CD8-positive, alpha-beta memory T cell (primary cell): Measurements from ENCODE around the gene CELF2. TPM values are rescaled to one million over a fixed set of nuclear protein-coding genes. Genes with fewer than 3 reads are reported as not detected.
"Not testable (repeated sequence)": the region's sequence is repeated elsewhere in the genome, so short reads cannot be mapped to it uniquely, and the experiment has no call there.

ENCODE experiments used
- CTCF ChIA-PET: fragments of 350-600 bp; sonication (Branson Sonifier 250); formaldehyde crosslinking; loops from one replicate; lab custom pipeline; 2021; ENCODE audit warnings: antibody characterized with exemption; lab: Charles Lee
- POLR2A ChIA-PET: fragments of 350-600 bp; sonication (Branson Sonifier 250); formaldehyde crosslinking; loops from one replicate; lab custom pipeline; 2021; ENCODE audit warnings: antibody characterized with exemption; lab: Charles Lee
- DNase-seq, 5 donors: peaks; one replicate each; pipeline versions ENCODE4 v3.0.0 to v3.0.0-alpha.2; 2020 to 2022; ENCODE audit warnings: mixed read lengths in 1 of 5
- H3K27ac ChIP-seq: one replicate; pipeline ENCODE4 v1.7.0; 2013; ENCODE audit warnings: low read depth, mild to moderate bottlenecking, low read length, moderate library complexity
- H3K27me3 ChIP-seq: 2 replicates; pipeline ENCODE4 v1.7.0; 2013; ENCODE audit warnings: low read length, mild to moderate bottlenecking; ENCODE audit not compliant: insufficient read depth, poor library complexity, severe bottlenecking
- H3K36me3 ChIP-seq: 2 replicates; pipeline ENCODE4 v1.7.0; 2013; ENCODE audit warnings: mild to moderate bottlenecking, low read length, moderate library complexity; ENCODE audit not compliant: insufficient read depth
- H3K4me1 ChIP-seq: 2 replicates; pipeline ENCODE4 v1.7.0; 2013; ENCODE audit warnings: mild to moderate bottlenecking, low read length, moderate library complexity; ENCODE audit not compliant: insufficient read depth
- H3K4me3 ChIP-seq: 2 replicates; pipeline ENCODE4 v1.7.0; 2013; ENCODE audit warnings: mild to moderate bottlenecking, low read length
- H3K9me3 ChIP-seq: 2 replicates; pipeline ENCODE4 v1.7.0; 2013; ENCODE audit warnings: mild to moderate bottlenecking, low read length
- H3K27ac Mint-ChIP-seq, 8 donors: one replicate each; pipeline ENCODE4 v1.8.0; 2020 to 2021; ENCODE audit warnings: mixed read lengths in 8 of 8, mild to moderate bottlenecking in 6 of 8, inconsistent platforms in 3 of 8, moderate library complexity in 3 of 8
- H3K27me3 Mint-ChIP-seq, 2 donors: one replicate each; pipeline ENCODE4 v1.8.0; 2020 to 2021; ENCODE audit warnings: mixed read lengths in 2 of 2, mild to moderate bottlenecking in 1 of 2, moderate library complexity in 1 of 2
- H3K36me3 Mint-ChIP-seq, 3 donors: one replicate each; pipeline ENCODE4 v1.8.0; 2020 to 2021; ENCODE audit warnings: mixed read lengths in 3 of 3, inconsistent platforms in 1 of 3, mild to moderate bottlenecking in 1 of 3
- H3K4me1 Mint-ChIP-seq, 3 donors: one replicate each; pipeline ENCODE4 v1.8.0; 2020 to 2021; ENCODE audit warnings: mixed read lengths in 3 of 3, inconsistent platforms in 1 of 3, mild to moderate bottlenecking in 1 of 3
- H3K4me3 Mint-ChIP-seq, 7 donors: one replicate each; pipeline ENCODE4 v1.8.0; 2020 to 2021; ENCODE audit warnings: mixed read lengths in 7 of 7, mild to moderate bottlenecking in 6 of 7, moderate library complexity in 4 of 7, inconsistent platforms in 2 of 7
- H3K9me3 Mint-ChIP-seq, 5 donors: one replicate each; pipeline ENCODE4 v1.8.0; 2020 to 2022; ENCODE audit warnings: mixed read lengths in 5 of 5, mild to moderate bottlenecking in 3 of 5, moderate library complexity in 2 of 5, inconsistent platforms in 1 of 5
- polyA plus RNA-seq: library from polyadenylated mRNA; unstranded; fragments of 300-500 nt; fragmentation: Illumina TruSeq; gene quantifications from one replicate; pipeline ENCODE4 v1.2.3, GENCODE V29; 2021
- total RNA-seq, 2 experiments: library from RNA; stranded (reverse); gene quantifications; one replicate each; pipeline ENCODE4 v1.2.3, GENCODE V29; 2021

CELF2 gene
- total and polyA plus RNA-seq, 3 experiments from 2014 or later, result 154 to 166 (median 155) TPM

GRCh38 chr10:10995120-10995519 is 22.6 kb upstream of the CELF2 start:
- peaks cover 0 to 6% (median 0%) of the 10 kb centered on the region in 5 donors for H3K9me3 Mint-ChIP-seq
- Histone ChIP-seq H3K27me3 (no peaks in the 10 kb centered on the region), H3K9me3 (no peaks in the 10 kb centered on the region), H3K4me3 (no peak overlapping the region), H3K36me3 (no peaks in the 10 kb centered on the region), H3K27ac (no peak overlapping the region), H3K4me1 (no peaks in the 10 kb centered on the region)
- no peak overlapping the region for H3K27ac Mint-ChIP-seq
- CTCF ChIA-PET, result interaction anchor here (1.1 kb wide), 1 partner anchor 8 kb away, joined by 3 read pairs; no protein-coding TSS in a partner anchor
- H3K36me3 Mint-ChIP-seq, result peaks cover 0 to 5% (median 0%) of the 10 kb centered on the region in 3 donors
- no peaks in the 10 kb centered on the region for H3K4me1 Mint-ChIP-seq
- peaks cover 14 to 67% of the 10 kb centered on the region in 2 donors for H3K27me3 Mint-ChIP-seq
- POLR2A ChIA-PET, result no interaction called here
- DNase-seq, result no peak
- H3K4me3 Mint-ChIP-seq, result no peak overlapping the region

- H3K4me1 Mint-ChIP-seq, result no peaks in the 10 kb centered on the region
- peaks cover 0 to 5% (median 0%) of the 10 kb centered on the region in 3 donors for H3K36me3 Mint-ChIP-seq
- Histone ChIP-seq H3K4me3 (no peak overlapping the region), H3K4me1 (no peaks in the 10 kb centered on the region), H3K9me3 (no peaks in the 10 kb centered on the region), H3K36me3 (no peaks in the 10 kb centered on the region), H3K27ac (no peak overlapping the region), H3K27me3 (no peaks in the 10 kb centered on the region)
- CTCF ChIA-PET, result no interaction called here
- POLR2A ChIA-PET, result no interaction called here
- H3K27ac Mint-ChIP-seq, result no peak overlapping the region
- peaks cover 7 to 55% of the 10 kb centered on the region in 2 donors for H3K27me3 Mint-ChIP-seq
- peaks cover 0 to 6% (median 0%) of the 10 kb centered on the region in 5 donors for H3K9me3 Mint-ChIP-seq
- no peak overlapping the region for H3K4me3 Mint-ChIP-seq
- DNase-seq, result no peak
These were observed 20.6 kb upstream of the CELF2 start for GRCh38 chr10:10996966-10997620.

DNA sequence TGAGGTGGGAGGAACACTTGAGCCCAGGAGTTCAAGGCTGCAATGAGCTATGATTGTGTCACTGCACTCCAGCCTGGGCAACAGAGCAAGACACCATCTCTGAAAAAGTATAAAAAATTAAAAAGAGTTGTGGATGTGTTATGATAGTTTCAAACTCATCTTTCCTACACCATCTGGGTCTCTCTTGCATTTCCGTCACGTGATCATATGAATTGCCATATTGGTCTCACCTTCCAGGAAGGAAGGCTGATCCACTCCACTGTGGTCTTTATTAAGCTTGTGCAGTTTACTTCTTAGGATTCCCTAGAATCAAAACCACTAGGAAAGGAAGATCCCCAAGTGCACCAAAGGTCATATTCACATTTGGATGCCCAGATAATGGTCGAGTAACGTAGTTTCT is 18.2 kb upstream of the CELF2 start:
- CTCF ChIA-PET, H3K4me3 ChIP-seq, H3K4me1 Mint-ChIP-seq, H3K27ac ChIP-seq, DNase-seq, H3K36me3 ChIP-seq, H3K27ac Mint-ChIP-seq, H3K9me3 Mint-ChIP-seq, POLR2A ChIA-PET, H3K27me3 ChIP-seq, H3K4me1 ChIP-seq, H3K36me3 Mint-ChIP-seq, H3K4me3 Mint-ChIP-seq, H3K9me3 ChIP-seq: not testable (repeated sequence)
- H3K27me3 Mint-ChIP-seq, result peaks cover 7 to 54% of the 10 kb centered on the region in 2 donors

GRCh38 chr10:11002485-11002884 is 15.2 kb upstream of the CELF2 start:
- Histone ChIP-seq H3K27me3 (no peaks in the 10 kb centered on the region), H3K27ac (no peak overlapping the region), H3K36me3 (no peaks in the 10 kb centered on the region), H3K4me3 (no peak overlapping the region), H3K4me1 (no peaks in the 10 kb centered on the region), H3K9me3 (no peaks in the 10 kb centered on the region)
- Mint-ChIP-seq H3K27me3 (peaks cover 7 to 51% of the 10 kb centered on the region in 2 donors), H3K4me1 (no peaks in the 10 kb centered on the region), H3K4me3 (no peak overlapping the region), H3K27ac (no peak overlapping the region), H3K36me3 (peaks cover 0 to 5% (median 0%) of the 10 kb centered on the region in 3 donors), H3K9me3 (peaks cover 0 to 3% (median 0%) of the 10 kb centered on the region in 5 donors)
- DNase-seq, result no peak
- CTCF ChIA-PET, result no interaction called here
- POLR2A ChIA-PET, result no interaction called here

DNA sequence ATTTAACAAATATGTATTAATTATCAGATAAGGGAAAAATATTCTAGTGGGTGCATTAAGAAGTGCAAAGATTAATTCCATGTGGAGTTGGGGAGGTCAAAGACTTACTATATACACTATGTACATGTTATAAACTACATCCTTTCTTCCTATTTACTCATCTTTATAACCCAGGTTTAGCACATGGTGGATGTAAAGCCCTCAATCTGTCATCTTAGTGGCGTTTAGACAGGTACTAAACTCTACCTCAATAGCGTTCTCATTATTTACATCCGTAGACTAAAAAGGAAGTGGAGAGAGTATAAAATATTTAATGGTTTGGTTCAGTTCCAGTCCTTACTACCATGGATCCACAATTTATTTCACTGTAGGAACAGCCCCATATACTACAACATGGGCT is 14.8 kb upstream of the CELF2 start:
- H3K4me3 ChIP-seq, result no peak overlapping the region
- H3K27me3 ChIP-seq, result no peaks in the 10 kb centered on the region
- H3K4me1 ChIP-seq, result no peaks in the 10 kb centered on the region
- H3K36me3 ChIP-seq, result no peaks in the 10 kb centered on the region
- H3K9me3 Mint-ChIP-seq, result peaks cover 0 to under 1% (median 0%) of the 10 kb centered on the region in 5 donors
- H3K4me1 Mint-ChIP-seq, result no peaks in the 10 kb centered on the region
- POLR2A ChIA-PET, result no interaction called here
- CTCF ChIA-PET, result interaction anchor here (0.7 kb wide), 1 partner anchor 8 kb away, joined by 3 read pairs; no protein-coding TSS in a partner anchor
- H3K27ac ChIP-seq, result no peak overlapping the region
- peaks cover 0 to 2% (median 0%) of the 10 kb centered on the region in 3 donors for H3K36me3 Mint-ChIP-seq
- H3K27me3 Mint-ChIP-seq, result peaks cover 6 to 50% of the 10 kb centered on the region in 2 donors
- H3K4me3 Mint-ChIP-seq, result no peak overlapping the region
- no peak for DNase-seq
- H3K27ac Mint-ChIP-seq, result no peak overlapping the region
- H3K9me3 ChIP-seq, result no peaks in the 10 kb centered on the region

DNA sequence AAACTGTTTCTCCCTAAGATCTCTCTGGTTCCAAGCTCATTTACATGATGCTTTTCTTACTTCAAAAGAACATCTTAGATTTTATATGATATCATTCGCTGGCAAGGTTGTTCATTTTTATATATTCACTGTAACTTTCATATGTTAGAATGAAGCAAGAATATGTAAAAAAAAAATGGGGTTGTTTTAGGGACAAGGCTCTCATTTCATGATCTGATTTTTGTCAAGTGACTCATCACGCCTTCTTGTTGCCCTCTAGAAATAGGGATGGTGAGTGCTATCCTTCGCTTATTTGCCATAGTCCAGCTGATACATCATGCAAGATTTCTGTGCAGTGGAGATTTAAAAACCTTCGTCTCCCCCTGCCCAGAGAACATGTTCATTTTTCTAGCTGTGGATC is 14.0 kb upstream of the CELF2 start:
- Histone ChIP-seq H3K9me3 (no peaks in the 10 kb centered on the region), H3K27me3 (no peaks in the 10 kb centered on the region), H3K36me3 (no peaks in the 10 kb centered on the region), H3K4me1 (no peaks in the 10 kb centered on the region), H3K27ac (no peak overlapping the region), H3K4me3 (no peak overlapping the region)
- ChIA-PET CTCF (interaction anchor here (0.7 kb wide), 1 partner anchor 9 kb away, joined by 3 read pairs; no protein-coding TSS in a partner anchor), POLR2A (no interaction called here)
- Mint-ChIP-seq H3K36me3 (no peaks in the 10 kb centered on the region), H3K4me3 (no peak overlapping the region), H3K27ac (no peak overlapping the region), H3K9me3 (no peaks in the 10 kb centered on the region), H3K4me1 (peaks cover 3 to 6% (median 5%) of the 10 kb centered on the region in 3 donors), H3K27me3 (peaks cover 13 to 50% of the 10 kb centered on the region in 2 donors)
- DNase-seq, result no peak

DNA sequence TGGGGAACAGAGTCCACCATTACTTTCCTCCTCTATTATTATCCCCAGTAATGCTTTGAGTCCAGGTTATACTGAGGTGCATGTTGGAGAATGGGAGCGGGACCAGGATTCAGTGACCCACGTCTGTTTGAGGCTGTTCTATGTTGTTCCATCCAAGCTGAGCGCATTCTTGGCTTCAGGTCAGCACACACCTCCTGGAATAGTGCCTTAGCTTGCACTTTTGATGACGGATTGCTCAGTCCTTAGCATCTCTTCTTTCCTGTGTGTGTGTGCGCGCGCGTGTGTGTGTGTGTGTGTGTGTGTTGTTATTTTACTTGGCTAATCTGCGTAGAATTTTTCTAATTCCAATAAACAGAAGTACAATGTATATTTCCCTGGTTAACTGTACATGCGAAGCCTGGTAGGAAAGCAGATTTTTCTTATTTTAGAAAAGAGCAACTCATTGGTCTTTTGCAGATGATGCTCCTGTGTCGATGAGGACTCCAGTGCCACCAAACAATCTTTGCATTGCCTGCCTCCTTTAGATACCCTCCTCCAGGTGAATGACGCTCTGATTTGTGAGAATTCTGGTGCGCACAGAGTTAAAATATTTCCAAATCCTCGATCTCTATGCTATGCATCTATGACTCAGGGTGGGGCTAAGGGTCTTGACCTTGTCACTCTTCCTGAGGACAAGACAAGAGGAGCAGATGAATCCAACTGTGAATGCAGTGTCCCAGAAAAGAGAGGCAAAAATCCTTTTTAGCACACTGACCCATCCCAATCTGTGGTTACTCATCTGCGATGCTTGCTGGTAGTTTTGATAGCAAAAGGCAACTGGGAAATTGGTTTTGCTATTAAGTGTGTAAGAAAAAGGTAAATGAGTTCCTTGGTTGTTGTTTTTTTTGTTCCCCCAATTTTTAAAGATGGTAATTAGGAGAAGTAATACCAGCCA is 13.3 kb upstream of the CELF2 start:
- no peak overlapping the region for H3K27ac Mint-ChIP-seq
- Histone ChIP-seq H3K27me3 (peaks cover under 1% of the 10 kb centered on the region), H3K4me3 (no peak overlapping the region), H3K4me1 (no peaks in the 10 kb centered on the region), H3K36me3 (no peaks in the 10 kb centered on the region), H3K27ac (no peak overlapping the region), H3K9me3 (no peaks in the 10 kb centered on the region)
- H3K4me3 Mint-ChIP-seq, result no peak overlapping the region
- POLR2A ChIA-PET, result no interaction called here
- H3K27me3 Mint-ChIP-seq, result peaks cover 16 to 54% of the 10 kb centered on the region in 2 donors
- CTCF ChIA-PET, result no interaction called here
- no peaks in the 10 kb centered on the region for H3K9me3 Mint-ChIP-seq
- H3K36me3 Mint-ChIP-seq, result no peaks in the 10 kb centered on the region
- DNase-seq, result no peak
- H3K4me1 Mint-ChIP-seq, result peaks cover 4 to 11% (median 10%) of the 10 kb centered on the region in 3 donors
